Measurements from ENCODE around the gene MYH4. TPM values are rescaled to one million over a fixed set of nuclear protein-coding genes. Genes with fewer than 3 reads are reported as not detected.

The MYH4 gene
- total RNA-seq, 2 donors from 2014 or later, result not detected

DNA sequence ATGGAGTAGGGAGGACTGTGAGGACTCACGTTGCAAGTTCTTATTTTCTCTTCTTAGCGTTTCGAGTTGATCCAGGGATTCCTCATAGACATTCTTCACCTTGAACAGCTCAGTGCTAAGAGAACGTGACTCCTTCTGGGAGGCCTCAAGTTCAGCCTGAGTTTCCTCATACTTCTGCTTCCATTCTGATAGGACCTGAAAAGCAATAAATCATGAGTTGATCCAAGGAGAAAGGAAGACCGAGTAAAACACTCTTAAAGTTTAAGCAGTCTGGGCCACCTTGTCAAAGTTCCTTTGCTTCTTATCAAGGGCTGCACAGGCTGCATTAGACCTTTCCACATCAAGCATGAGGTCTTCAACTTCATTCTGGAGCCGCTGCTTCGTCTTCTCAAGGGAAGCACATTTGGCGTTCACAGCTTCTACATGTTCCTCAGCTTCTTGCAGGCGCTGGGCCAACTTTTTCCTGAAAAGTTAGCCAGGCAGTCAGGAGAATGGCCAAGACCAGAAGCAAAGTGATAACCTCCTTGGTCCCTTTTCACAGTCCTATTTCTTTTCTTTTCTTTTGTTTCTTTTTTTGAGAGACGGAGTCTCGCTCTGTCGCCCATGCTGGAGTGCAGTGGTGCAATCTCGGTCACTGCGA lies 72.7 kb downstream of the MYH4 start:
- no peaks in the 10 kb centered on the region for H3K4me1 ChIP-seq
- ATAC-seq (no peak), DNase-seq (no peak)
- no peak for TF ChIP-seq POLR2A (IDR thresholded peaks at IDR 0.05)
- TF ChIP-seq, protein P1, sequence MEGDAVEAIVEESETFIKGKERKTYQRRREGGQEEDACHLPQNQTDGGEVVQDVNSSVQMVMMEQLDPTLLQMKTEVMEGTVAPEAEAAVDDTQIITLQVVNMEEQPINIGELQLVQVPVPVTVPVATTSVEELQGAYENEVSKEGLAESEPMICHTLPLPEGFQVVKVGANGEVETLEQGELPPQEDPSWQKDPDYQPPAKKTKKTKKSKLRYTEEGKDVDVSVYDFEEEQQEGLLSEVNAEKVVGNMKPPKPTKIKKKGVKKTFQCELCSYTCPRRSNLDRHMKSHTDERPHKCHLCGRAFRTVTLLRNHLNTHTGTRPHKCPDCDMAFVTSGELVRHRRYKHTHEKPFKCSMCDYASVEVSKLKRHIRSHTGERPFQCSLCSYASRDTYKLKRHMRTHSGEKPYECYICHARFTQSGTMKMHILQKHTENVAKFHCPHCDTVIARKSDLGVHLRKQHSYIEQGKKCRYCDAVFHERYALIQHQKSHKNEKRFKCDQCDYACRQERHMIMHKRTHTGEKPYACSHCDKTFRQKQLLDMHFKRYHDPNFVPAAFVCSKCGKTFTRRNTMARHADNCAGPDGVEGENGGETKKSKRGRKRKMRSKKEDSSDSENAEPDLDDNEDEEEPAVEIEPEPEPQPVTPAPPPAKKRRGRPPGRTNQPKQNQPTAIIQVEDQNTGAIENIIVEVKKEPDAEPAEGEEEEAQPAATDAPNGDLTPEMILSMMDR (IDR thresholded peaks at IDR 0.05), result no peak
- intact Hi-C loops (cut with DNase I), result no loop called here
- no peak overlapping the region for H3K4me3 ChIP-seq
- no peaks in the 10 kb centered on the region for H3K27me3 ChIP-seq
- H3K36me3 ChIP-seq (replicated peaks in 1 of 2; ENCODE audit: insufficient read depth in 1 of 2, low read depth in 2 of 2), result no peaks in the 10 kb centered on the region
- H3K27ac ChIP-seq, result no peak overlapping the region
- no peaks in the 10 kb centered on the region for H3K9me3 ChIP-seq
- WGBS, 2 donors, result 70 to 71% methylated on average over 14 of the region's 14 CpGs

DNA sequence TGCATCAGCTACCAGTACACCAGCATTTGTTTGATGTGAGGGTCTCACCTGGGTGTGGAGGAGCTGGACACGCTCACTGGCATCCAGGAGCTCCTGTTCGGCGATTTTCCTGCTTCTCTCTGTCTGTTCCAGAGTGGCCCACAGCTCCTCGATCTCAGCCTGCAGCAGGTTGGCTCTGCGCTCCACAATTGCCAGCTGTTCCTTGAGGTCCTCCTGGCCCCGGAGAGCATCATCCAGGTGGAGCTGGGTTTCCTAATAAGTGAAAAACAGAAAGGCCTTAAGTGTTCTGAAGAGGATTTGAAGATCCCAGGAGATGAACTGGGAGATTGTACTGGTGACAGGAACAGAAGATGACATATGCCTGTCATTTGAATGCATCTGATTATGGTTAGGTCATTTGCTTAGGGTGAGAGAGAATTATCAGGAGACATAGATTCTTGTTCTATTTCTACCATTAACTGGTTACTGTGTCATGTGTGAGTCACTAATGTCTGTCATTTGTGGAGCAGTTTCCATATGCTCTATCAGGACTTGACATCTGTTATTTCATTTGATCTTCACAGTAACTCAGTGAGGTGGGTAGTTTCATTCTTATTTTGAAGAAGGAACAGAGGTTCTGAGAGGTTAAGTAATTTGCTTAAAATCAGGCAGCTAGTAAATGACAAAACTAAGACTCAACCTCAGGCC lies 75.0 kb downstream of the MYH4 start:
- DNase-seq, result no peak
- no peaks in the 10 kb centered on the region for H3K36me3 ChIP-seq (replicated peaks in 1 of 2; ENCODE audit: insufficient read depth in 1 of 2, low read depth in 2 of 2)
- H3K9me3 ChIP-seq, result no peaks in the 10 kb centered on the region
- H3K27me3 ChIP-seq, result no peaks in the 10 kb centered on the region
- no peak overlapping the region for H3K27ac ChIP-seq
- H3K4me3 ChIP-seq, result no peak overlapping the region
- TF ChIP-seq, protein P1 (IDR thresholded peaks at IDR 0.05), result no peak
- TF ChIP-seq POLR2A (IDR thresholded peaks at IDR 0.05), result no peak
- intact Hi-C loops (cut with DNase I), result no loop called here
- WGBS, 2 donors, result 73 to 75% methylated on average over 6 of the region's 6 CpGs
- ATAC-seq, result no peak
- no peaks in the 10 kb centered on the region for H3K4me1 ChIP-seq

Other genes starting within 250 kb of the MYH4 start
- not detected for gene MYH13, start 96.6 kb downstream of the MYH4 start, total RNA-seq
- gene MYH8, start 47.6 kb downstream of the MYH4 start, total RNA-seq, result not detected
- gene MYH1, start 49.0 kb upstream of the MYH4 start, total RNA-seq, result not detected
- not detected for gene MYH2, start 80.1 kb upstream of the MYH4 start, total RNA-seq
- gene MYH3, start 187.8 kb upstream of the MYH4 start, total RNA-seq, result 1 to 10 TPM; 1.6 to 4.0 TPM
- 10 to 100 TPM; 20.5 to 46.5 TPM for gene SCO1, start 228.0 kb upstream of the MYH4 start, total RNA-seq
- gene ADPRM, start 228.0 kb upstream of the MYH4 start, total RNA-seq, result 1 to 10 TPM; 2.3 to 6.2 TPM

Measured in body of pancreas (tissue), 4 donors.